Measurements from ENCODE around the gene RPS15A.
A peak's percentile ranks its signal among the peaks of the same experiment; 100 is the strongest.
"Not testable (repeated sequence)": the region's sequence is repeated elsewhere in the genome, so short reads cannot be mapped to it uniquely, and the experiment has no call there.

Gene RPS15A

GRCh38 chr16:18796377-18796776 lies 6.2 kb upstream of the RPS15A start:
- no peak for DNase-seq (ENCODE audit: low spot score)

GRCh38 chr16:18792836-18793433 lies 2.8 kb upstream of the RPS15A start:
- no peak for DNase-seq (ENCODE audit: low spot score)

GRCh38 chr16:18789515-18789849 lies 652 bp downstream of the RPS15A start:
- DNase-seq (ENCODE audit: low spot score) = no peak

DNA sequence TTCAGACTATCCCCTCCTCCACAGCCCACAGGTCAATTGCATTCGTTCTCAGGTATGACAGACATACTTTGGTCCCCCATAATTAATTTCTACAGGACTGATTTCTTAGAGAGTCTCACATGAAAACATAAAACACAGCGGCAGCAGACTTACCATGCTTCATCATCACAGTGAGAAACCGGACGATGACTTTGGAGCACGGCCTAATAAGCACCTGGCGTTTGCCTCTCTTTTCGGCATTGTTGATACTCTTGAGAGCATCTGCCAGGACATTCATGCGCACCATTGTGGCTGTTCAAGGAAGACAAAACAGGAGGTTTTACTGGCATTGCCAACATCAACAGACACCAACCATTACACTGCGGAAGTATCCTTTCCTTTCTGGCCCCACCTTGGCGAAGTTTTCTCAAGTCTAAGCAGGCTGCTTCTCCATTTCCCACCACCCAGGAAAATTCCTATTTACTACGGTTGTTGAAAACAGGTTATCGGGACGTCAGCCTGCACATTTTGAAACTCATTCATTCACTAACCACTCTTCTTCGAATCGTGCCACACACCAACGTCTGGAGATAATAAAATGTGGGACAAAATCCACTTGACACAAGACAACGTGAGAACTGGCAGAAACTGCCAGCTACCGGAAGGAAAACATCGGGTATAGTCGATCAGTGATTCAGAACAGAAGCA lies 1.2 kb downstream of the RPS15A start:
- DNase-seq (ENCODE audit: low spot score) = no peak

- DNase-seq (ENCODE audit: low spot score) = no peak
These were observed 5.1 kb downstream of the RPS15A start for GRCh38 chr16:18784917-18785623.

DNA sequence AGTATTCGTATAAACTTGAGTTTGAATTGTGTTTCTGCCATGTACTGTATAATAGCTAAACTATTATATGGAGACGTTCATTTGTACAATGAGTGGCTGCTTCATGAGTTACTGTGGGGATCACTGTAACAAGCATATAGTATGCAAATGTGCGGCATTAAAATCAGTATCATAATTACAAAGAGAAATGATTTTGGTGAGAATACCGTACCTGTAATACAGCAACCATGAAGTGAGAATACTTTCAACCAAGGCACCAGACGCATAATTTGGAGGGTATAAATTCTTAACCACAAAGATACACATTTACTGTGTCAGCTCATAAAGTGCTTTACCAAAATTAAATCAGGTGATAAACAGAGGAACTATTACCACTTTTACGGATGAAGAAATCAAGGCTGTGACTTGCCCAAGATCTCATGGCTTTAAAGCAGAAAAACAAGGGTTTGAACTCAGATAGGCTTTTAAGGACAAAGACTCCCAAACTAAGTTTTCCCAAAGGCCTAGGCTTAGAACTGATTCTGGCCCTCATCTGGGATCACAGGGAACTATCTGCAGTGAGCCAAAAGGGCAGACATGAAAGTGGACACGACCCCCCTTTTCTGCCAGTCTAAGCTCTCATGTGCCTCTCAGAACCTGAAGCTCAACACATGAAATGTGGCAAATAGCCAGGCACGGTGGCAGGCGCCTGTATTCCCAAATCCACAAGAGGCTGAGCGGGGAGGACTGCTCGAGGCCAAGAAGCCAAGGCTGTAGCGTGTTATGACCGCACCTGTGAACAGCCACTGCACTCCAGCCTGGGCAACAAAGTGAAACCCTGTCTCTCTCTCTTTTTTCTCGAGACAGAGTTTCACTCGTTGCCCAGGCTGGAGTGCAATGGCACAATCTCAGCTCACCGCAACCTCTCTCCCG lies 6.4 kb downstream of the RPS15A start:
- DNase-seq (ENCODE audit: low spot score) = no peak

DNA sequence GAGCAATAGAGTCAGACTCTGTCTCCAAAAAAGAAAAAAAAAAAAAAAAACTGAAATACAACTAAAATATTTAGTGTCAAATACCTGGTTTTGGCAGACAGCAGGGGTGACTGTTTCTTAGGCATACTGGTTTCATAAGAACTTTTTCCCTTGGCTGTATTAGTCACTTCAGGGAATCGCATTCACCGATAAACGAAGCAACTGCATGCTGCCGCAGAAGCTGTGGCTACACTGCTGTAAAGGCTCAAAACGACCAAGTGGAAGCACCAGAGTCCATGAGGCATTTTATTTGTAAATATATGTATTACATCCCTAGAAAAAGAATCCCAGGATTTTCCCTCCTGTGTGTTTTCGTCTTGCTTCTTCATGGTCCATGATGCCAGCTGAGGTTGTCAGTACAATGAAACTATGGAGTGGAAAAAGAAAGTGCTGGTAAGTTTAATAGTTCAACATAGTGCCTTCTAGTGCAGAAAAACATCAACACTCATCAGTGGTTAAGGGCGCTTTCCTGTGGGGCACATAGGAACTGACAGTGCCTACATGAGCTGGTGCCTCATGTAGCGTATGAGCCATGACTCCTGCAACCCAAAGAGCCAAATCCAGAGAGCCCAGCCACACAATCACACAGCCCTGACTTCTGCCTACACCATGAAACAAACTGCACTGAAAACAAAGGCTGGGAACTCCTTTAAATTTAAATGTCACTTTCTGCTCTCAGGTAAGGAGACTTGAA lies 7.3 kb downstream of the RPS15A start:
- no peak for DNase-seq (ENCODE audit: low spot score)

- not testable (repeated sequence) for DNase-seq (ENCODE audit: low spot score)
These were observed 8.9 kb downstream of the RPS15A start for GRCh38 chr16:18781232-18781631.

- DNase-seq (ENCODE audit: low spot score) = not testable (repeated sequence)
These were observed 9.6 kb downstream of the RPS15A start for GRCh38 chr16:18780460-18781026.

DNA sequence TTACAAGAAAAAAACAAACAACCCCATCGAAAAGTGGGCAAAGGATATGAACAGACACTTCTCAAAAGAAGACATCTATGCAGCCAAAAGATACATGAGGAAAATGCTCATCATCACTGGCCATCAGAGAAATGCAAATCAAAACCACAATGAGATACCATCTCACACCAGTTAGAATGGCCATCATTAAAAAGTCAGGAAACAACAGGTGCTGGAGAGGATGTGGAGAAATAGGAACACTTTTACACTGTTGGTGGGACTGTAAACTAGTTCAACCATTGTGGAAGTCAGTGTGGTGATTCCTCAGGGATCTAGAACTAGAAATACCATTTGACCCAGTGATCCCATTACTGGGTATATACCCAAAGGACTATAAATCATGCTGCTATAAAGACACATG lies 12.5 kb downstream of the RPS15A start:
- not testable (repeated sequence) for DNase-seq (ENCODE audit: low spot score)

DNA sequence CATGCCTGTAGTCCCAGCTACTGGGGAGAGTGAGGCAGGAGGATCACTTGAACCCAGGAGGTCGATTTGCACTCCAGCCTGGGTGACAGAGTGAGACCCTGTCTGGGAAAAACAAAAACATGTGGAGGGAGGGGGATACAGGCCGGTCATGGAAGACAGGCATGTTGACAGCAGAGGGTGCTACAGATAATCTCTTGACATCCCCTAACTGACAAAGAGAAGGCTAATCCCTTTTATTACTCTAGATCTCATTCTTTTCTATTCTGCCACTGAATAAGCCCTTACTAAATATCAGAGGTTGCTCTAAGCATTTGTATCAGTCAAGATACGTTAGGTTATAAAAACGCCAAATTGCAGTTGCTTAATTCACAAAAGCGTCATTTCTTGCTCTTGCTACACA lies 13.8 kb downstream of the RPS15A start:
- DNase-seq (ENCODE audit: low spot score) = not testable (repeated sequence)

DNA sequence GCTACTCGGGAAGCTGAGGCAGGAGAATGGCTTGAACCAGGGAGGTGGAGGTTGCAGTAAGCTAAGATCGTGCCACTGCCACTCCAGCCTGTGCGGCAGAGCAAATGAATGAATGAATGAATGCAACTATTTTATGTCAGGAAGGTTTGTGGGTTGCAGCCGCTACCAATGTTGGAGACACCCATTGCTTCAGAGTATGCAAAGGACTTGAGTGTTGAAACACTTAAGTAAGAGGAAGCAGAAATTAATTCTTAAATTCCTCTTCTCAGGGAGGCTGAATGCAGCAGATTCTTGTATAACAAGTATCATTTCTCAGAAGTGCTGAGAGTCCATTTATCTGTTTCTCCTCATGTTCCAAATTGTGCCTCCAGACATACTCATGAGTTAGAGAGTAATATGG lies 15.5 kb downstream of the RPS15A start:
- not testable (repeated sequence) for DNase-seq (ENCODE audit: low spot score)

DNA sequence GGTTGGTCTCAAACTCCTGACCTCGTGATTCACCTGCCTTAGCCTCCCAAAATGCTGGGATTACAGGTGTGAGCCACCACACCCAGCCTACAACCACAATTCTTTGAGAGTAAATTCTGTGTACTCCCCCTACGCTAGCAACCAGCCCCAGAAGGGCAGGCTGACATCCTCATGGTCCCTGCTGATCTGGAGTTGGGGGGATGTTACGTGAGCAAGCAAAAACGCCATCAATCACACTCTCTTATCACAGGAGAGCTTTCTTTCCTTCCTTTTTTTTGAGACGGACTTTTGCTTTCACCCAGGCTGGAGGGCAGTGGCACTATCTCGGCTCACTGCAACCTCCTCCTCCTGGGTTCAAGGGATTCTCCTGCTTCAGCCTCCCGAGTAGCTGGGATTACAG lies 18.0 kb downstream of the RPS15A start:
- DNase-seq (ENCODE audit: low spot score) = not testable (repeated sequence)

GRCh38 chr16:18770336-18770962 lies 19.7 kb downstream of the RPS15A start:
- not testable (repeated sequence) for DNase-seq (ENCODE audit: low spot score)

- not testable (repeated sequence) for DNase-seq (ENCODE audit: low spot score)
These were observed 22.9 kb downstream of the RPS15A start for GRCh38 chr16:18767217-18767616.

DNA sequence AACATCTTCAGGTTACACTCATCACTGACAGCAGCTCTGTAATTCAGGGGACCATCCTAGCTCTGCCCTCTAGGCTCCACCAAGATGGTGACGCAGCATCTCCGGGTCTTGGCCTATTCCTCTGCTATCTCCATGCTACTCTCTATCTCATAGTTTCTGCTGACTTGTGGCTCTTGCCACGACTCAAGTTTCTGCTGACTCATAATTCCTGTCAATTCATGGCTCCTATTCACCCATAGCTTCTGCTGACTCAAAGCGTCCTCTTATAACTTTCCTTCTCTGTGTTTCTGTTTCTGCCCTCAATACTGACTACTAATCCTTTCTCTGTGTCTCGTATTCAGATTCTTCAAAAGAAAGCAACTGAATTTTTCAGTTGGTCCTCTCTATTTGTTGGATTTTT lies 27.4 kb downstream of the RPS15A start:
- DNase-seq (ENCODE audit: low spot score) = not testable (repeated sequence)

DNA sequence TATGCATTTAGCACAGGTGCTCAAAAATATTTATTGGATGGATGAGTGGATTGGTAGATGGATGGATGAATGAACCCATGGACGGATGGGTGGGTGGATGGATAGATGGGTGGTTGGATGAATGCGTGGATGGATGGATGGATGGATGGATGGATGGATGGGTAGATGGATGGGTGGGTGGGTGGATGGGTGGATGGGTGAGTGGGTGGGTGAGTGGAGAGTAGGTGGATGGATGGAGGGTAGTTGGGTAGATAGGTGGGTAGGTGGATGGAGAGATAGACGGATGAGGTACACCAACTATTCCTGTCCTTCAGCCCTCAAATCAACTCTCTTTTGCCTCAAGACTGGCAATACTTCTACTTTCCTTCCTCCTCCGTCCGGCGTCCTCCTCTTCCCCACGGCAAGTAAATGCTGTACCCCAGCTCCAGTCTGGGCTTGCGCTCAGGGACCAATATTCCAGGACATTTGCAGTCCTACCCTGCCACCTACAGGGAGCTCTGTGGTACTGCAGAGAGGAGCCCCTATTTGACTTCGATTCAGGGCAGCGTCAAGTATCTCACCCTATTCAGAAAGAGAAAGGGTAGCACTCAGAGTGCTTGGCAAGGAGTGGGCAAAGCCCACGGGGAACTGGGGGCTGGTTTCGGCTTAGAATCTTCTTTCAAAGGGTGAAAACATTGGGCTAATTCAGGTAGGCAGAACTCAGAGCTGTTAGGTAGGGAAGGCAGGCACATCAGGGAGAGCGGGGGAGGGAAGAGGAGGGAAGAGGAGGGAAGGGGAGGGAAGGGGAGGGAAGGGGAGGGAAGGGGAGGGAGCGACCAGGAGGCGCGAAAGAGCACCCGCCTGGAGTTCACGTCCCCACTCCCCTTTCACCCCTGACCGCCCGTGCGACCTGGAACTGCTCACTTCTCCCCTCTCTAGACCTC lies 30.3 kb downstream of the RPS15A start:
- peak; percentile 1 for DNase-seq (ENCODE audit: low spot score)

DNA sequence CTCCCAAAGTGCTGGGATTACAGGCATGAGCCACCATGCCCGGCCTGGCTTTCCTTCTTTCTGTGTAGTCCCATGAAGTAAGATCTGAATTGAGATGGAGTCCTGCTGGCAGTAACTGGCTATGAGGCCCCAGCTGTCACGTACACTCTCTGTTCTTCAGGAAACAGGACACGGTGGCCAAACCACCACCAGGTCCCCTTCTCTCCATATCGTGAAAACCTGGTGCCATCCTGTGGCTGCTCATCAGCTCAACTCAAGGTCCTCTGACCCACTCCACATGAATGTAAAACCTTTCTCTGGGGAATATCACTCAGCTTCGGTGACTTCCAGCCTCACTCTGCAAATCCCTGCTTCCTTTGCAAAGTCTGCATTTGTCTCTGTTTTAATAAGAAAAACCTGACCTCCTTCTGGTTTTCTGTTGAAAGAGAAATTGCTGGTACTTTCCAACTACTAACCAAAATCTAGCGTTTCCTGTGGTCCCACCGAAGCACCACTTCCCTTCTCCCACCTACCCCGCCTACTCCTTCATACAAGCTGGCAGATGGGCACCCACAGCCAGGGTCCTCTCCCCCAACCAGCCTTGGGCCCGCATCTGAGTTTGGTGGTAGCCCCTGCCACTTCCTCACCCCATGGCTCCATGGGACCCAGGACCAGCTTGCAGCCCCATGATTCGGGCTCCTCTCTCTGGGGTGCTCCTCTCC lies 32.0 kb downstream of the RPS15A start:
- DNase-seq (ENCODE audit: low spot score) = not testable (repeated sequence)

- not testable (repeated sequence) for DNase-seq (ENCODE audit: low spot score)
These were observed 33.5 kb downstream of the RPS15A start for GRCh38 chr16:18756639-18757038.

All from globus pallidus (tissue), 1 donor.